HG02870 (cell line): ENCODE results near the gene FAM3B.

Experiments
- ATAC-seq: cut with Tn5 transposase; IDR thresholded peaks from one replicate; pipeline ENCODE4 v1.9.1; 2021; ENCODE audit warnings: mild to moderate bottlenecking, moderate library complexity; ENCODE audit not compliant: unreplicated experiment

Gene FAM3B

DNA sequence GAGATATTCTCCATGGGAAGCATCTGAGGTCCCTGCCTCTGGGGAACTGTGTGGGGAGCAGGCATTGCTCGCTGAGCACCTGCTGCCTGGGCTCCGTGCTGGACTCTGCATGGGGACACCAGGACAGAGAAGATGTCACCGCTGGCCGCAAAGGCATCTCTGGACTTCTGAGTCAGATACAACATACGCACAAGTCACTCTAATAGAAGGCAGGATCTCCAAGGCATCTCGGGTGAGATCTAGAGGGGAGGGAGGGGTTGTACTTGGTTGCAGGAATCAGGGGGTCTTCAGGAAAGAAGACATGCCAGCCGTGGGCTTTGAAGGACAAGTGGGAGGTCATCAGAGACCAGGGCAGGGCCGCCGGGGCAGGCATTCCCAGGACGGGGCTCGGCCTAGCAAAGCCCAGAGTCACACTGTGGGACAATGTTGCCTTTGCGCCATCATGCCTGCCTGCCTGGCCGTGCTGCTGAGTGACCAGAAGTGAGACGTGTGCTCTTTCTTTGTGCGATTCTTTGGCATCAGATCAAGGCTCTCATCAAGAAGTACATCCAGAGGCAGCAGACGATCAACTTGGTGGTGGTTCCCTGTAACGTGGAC is 73.5 kb downstream of the FAM3B start:
- ATAC-seq = no peak

- ATAC-seq = no peak
Observed at GRCh38 chr21:41393876-41394465, 77.4 kb downstream of the FAM3B start.

DNA sequence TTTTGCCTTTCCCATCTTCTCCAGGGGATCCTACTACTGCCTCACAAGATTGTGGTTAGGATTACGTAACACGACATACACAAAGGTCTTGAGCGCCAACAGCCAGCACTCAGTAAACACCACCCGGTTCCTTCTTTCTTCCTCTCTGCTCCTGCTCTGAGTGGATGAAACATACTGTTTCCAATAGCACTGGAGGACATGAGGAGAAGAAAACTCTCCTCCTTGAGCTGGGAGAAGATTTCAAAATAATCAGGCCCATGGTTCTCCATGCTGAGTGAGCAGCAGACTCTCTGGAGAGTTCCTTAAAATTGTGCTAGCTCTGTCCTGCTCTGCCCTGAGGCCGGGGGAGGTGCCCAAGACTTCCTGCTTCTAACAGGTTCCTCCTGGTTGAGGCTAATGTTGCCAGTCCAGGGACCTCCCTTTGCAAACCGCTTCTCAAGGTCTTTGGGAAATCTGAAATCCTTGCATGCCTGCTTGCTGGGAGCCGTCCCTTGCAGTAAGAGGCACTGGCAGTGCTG is 80.0 kb downstream of the FAM3B start:
- ATAC-seq = no peak

- ATAC-seq = no peak
Observed at GRCh38 chr21:41397471-41397891, 80.9 kb downstream of the FAM3B start.

- no peak for ATAC-seq
Observed at GRCh38 chr21:41398251-41398650, 81.7 kb downstream of the FAM3B start.

GRCh38 chr21:41398831-41399230 is 82.2 kb downstream of the FAM3B start:
- no peak for ATAC-seq

- ATAC-seq = no peak
Observed at GRCh38 chr21:41399246-41399800, 82.7 kb downstream of the FAM3B start.

DNA sequence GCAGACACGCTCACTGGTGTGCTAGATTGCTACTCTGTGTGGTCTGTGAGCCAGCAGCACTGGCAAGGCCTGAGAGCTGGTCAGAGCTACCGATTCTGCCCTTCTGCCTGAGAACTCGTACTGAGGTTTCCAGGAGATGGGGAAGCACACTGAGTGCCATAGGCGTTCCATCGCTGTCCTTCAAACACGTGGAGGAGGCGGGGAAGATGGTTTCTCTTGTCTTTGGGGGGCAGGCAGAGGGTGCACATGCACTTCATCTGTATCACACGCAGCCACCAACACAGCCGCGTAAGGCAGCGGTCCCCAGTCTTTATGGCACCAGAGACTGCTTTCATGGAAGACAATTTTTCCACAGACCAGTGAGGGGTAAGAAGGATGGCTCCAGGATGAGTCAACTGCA is 85.6 kb downstream of the FAM3B start:
- no peak for ATAC-seq

GRCh38 chr21:41402796-41403195 is 86.2 kb downstream of the FAM3B start:
- ATAC-seq = no peak

DNA sequence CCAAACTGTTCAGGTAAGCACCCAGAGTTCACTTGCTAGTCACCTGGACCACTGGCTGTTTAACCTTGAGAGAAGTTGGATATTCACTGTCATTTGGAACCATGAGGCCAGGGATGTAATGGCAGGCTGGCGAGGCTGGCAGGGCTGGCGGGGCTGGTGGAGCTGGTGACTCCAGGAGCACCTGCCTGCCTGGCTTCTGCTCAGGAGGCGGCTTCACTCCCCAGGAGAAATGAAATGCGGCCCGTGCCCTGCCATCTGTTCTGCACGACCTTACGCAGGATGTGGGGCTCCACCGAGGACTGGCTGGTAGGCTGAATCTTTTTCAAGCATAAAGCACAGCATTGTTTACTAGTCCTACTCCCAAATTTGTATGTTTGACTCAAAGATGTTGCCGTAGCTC is 86.7 kb downstream of the FAM3B start:
- ATAC-seq = no peak

GRCh38 chr21:41403966-41404365 is 87.4 kb downstream of the FAM3B start:
- ATAC-seq = no peak

GRCh38 chr21:41405321-41405720 is 88.7 kb downstream of the FAM3B start:
- ATAC-seq = no peak

DNA sequence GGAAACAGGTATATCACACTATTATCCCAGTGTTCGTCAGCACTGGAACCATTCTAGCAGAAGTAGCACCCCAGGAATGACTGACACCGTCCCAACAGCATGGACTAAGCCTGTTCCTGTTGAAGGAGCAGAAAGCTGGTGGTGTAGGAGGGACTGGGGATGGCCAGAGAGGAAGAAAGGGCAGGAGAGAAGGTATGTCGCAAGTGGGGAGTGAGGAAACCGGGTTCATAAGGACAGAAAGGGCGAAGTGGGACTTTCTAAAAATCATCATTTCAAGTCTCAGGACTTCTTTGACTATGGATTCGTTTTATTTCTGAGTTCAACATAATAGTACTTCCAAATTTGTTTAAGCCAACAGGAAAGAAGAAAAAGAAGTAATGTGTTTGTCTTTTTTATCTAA is 89.7 kb downstream of the FAM3B start:
- no peak for ATAC-seq
